Measurements from ENCODE around the gene UQCC5.

DNA sequence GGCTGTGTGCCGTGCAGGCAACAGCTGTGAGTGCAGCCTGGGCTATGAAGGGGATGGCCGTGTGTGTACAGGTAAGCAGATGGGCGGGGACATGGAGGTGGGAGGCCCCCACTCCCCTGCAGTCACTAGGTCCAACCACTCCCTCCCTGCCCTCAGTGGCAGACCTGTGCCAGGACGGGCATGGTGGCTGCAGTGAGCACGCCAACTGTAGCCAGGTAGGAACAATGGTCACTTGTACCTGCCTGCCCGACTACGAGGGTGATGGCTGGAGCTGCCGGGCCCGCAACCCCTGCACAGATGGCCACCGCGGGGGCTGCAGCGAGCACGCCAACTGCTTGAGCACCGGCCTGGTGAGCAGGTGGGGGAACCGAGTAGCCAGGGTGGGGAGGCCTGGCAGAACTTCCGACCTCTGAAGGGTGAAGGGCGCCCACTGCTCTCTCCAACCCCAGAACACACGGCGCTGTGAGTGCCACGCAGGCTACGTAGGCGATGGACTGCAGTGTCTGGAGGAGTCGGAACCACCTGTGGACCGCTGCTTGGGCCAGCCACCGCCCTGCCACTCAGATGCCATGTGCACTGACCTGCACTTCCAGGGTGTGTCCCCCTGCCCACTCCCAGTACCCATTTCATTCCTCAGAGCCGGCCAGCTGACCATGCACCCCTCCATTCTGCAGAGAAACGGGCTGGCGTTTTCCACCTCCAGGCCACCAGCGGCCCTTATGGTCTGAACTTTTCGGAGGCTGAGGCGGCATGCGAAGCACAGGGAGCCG is 14.3 kb upstream of the UQCC5 start:
- TF ChIP-seq EZH2 (IDR thresholded peaks at IDR 0.05; ENCODE audit: insufficient read depth, poor library complexity, severe bottlenecking) (no peak), EZH2phosphoT487 (IDR thresholded peaks at IDR 0.05; ENCODE audit: insufficient read depth, low read depth) (no peak)
